HCT116 (cell line): ENCODE measurements around the gene GCSAM. TPM values are rescaled to one million over a fixed set of nuclear protein-coding genes. Genes with fewer than 3 reads are reported as not detected.

Experiments
- ATAC-seq: fragments of 200-7000 bp; cut with Tn5 transposase; 2 replicates; pipeline ENCODE4 v1.9.1; 2020; ENCODE audit warnings: mild to moderate bottlenecking, moderate library complexity
- BruUV-seq: library from RNA; stranded (reverse); fragments of 400-500 nt; replicated peaks from 2 replicates; lab custom pipeline; 2021; lab: Mats Ljungman, UMichigan
- CTCF ChIA-PET: fragments of 300-600 bp; sonication (Branson Sonifier 250); formaldehyde crosslinking; loops from one replicate; lab custom pipeline; 2021; ENCODE audit warnings: antibody characterized with exemption; lab: Charles Lee
- POLR2A ChIA-PET: fragments of 300-600, 350-600 bp; sonication (Branson Sonifier 250); formaldehyde crosslinking; loops from one replicate; lab custom pipeline; 2021; ENCODE audit warnings: antibody characterized with exemption; lab: Charles Lee
- RAD21 ChIA-PET, 2 experiments: fragments of 300-600 bp; sonication (Branson Sonifier 250); formaldehyde crosslinking; loops; one replicate each; lab custom pipeline; 2023; ENCODE audit warnings: low total read pairs in 2 of 2; ENCODE audit not compliant: uncharacterized antibody in 2 of 2, unreplicated experiment in 2 of 2, low non-redundant PET in 1 of 2; lab: Charles Lee
- DNase-seq: peaks from one replicate; pipeline ENCODE4 v3.0.0-alpha.2; 2010; ENCODE audit warnings: low read depth, low spot score
- H2AFZ ChIP-seq: fragments of 200-600 bp; shearing (Covaris generic), sonication (generic); 2 replicates; pipeline ENCODE4 v1.6.1; 2017; ENCODE audit warnings: low read depth, mixed run types, mixed read lengths, antibody characterized with exemption, low read length; ENCODE audit not compliant: poor library complexity, severe bottlenecking
- H3K27ac ChIP-seq: 2 replicates; pipeline ENCODE4 v1.5.1; 2012; ENCODE audit warnings: low read depth, low read length
- H3K27me3 ChIP-seq: fragments of 200-600 bp; sonication (generic); 2 replicates; pipeline ENCODE4 v1.6.1; 2016; ENCODE audit warnings: mixed run types, low read length, mixed read lengths; ENCODE audit not compliant: insufficient read depth
- H3K36me3 ChIP-seq, 2 experiments: fragments of 200-500 bp in 1 of 2; fragments of 200-600 bp in 1 of 2; sonication (Bioruptor generic) in 1 of 2; sonication (generic) in 1 of 2; 2 replicates each; pipeline versions ENCODE4 v1.5.1 to v1.6.1; 2014 to 2016; ENCODE audit warnings: low read length in 2 of 2, inconsistent platforms in 1 of 2, mixed read lengths in 1 of 2, mixed run types in 1 of 2; ENCODE audit not compliant: insufficient read depth in 2 of 2, control insufficient read depth in 1 of 2
- H3K4me1 ChIP-seq, 2 experiments: fragments of 200-600 bp in 1 of 2; sonication (generic) in 1 of 2; 2 replicates each; pipeline versions ENCODE4 v1.5.1 to v1.6.1; 2012 to 2017; ENCODE audit warnings: low read length in 2 of 2, inconsistent platforms in 1 of 2, mild to moderate bottlenecking in 1 of 2, mixed read lengths in 1 of 2, mixed run types in 1 of 2, moderate library complexity in 1 of 2; ENCODE audit not compliant: insufficient read depth in 2 of 2, control insufficient read depth in 1 of 2
- H3K4me2 ChIP-seq: fragments of 200-600 bp; sonication (generic); 2 replicates; pipeline ENCODE4 v1.6.1; 2017; ENCODE audit warnings: mixed run types, low read length, mixed read lengths
- H3K4me3 ChIP-seq, 2 experiments: fragments of 200-600 bp in 1 of 2; sonication (generic) in 1 of 2; replicated peaks in 1 of 2; 2 replicates each; pipeline ENCODE4 v1.5.1; 2011 to 2016; ENCODE audit warnings: low read length in 2 of 2, control low read depth in 1 of 2, low read depth in 1 of 2, mild to moderate bottlenecking in 1 of 2, mixed read lengths in 1 of 2, mixed run types in 1 of 2
- H3K79me2 ChIP-seq: fragments of 200-600 bp; sonication (generic); 2 replicates; pipeline ENCODE4 v1.6.1; 2017; ENCODE audit warnings: mild to moderate bottlenecking, mixed run types, low read length, moderate library complexity, mixed read lengths; ENCODE audit not compliant: insufficient read depth
- H3K9ac ChIP-seq: fragments of 200-600 bp; sonication (generic); 2 replicates; pipeline ENCODE4 v1.6.1; 2016; ENCODE audit warnings: low read length, mixed read lengths
- H3K9me2 ChIP-seq: fragments of 200-600 bp; sonication (generic), shearing (Covaris generic); 2 replicates; pipeline ENCODE4 v1.6.1; 2017; ENCODE audit warnings: mixed run types, mild to moderate bottlenecking, moderate library complexity; ENCODE audit not compliant: insufficient read depth
- H3K9me3 ChIP-seq, 2 experiments: fragments of 200-500 bp in 1 of 2; fragments of 200-600 bp in 1 of 2; sonication (Bioruptor generic) in 1 of 2; sonication (generic) in 1 of 2; 2 replicates each; pipeline ENCODE4 v1.6.1; 2014 to 2017; ENCODE audit warnings: low read length in 2 of 2, mixed read lengths in 2 of 2, inconsistent platforms in 1 of 2, low read depth in 1 of 2, mild to moderate bottlenecking in 1 of 2, mixed run types in 1 of 2, moderate library complexity in 1 of 2; ENCODE audit not compliant: control insufficient read depth in 1 of 2, insufficient read depth in 1 of 2
- H4K20me1 ChIP-seq: fragments of 200-600 bp; sonication (generic), shearing (Covaris generic); 2 replicates; pipeline ENCODE4 v1.6.1; 2017; ENCODE audit warnings: mixed run types, mild to moderate bottlenecking, moderate library complexity; ENCODE audit not compliant: insufficient read depth
- CBX3 ChIP-seq: IDR thresholded peaks from 2 replicates; pipeline ENCODE4 v1.6.1; 2012; ENCODE audit warnings: low read depth
- CEBPB ChIP-seq: IDR thresholded peaks from 2 replicates; pipeline ENCODE4 v1.6.1; 2012; ENCODE audit warnings: low read depth
- EGR1 ChIP-seq: IDR thresholded peaks from 2 replicates; pipeline ENCODE4 v1.6.1; 2012; ENCODE audit warnings: low read depth
- EZH2 ChIP-seq: fragments of 200-600 bp; sonication (generic); IDR thresholded peaks from 2 replicates; pipeline ENCODE4 v1.6.1; 2017; ENCODE audit warnings: antibody characterized with exemption, mixed run types
- EZH2phosphoT487 ChIP-seq: fragments of 200-600 bp; IDR thresholded peaks from 2 replicates; pipeline ENCODE4 v1.6.1; 2018; ENCODE audit warnings: antibody characterized with exemption, borderline replicate concordance
- FOSL1 ChIP-seq: IDR thresholded peaks from 2 replicates; pipeline ENCODE4 v1.6.1; 2012; ENCODE audit warnings: low read depth
- JUND ChIP-seq: IDR thresholded peaks from 2 replicates; pipeline ENCODE4 v1.6.1; 2012
- POLR2AphosphoS5 ChIP-seq: IDR thresholded peaks from 2 replicates; pipeline ENCODE4 v1.6.1; 2011; ENCODE audit warnings: mild to moderate bottlenecking, low read depth, low read length, moderate library complexity
- RAD21 ChIP-seq: IDR thresholded peaks from 2 replicates; pipeline ENCODE4 v1.6.1; 2012; ENCODE audit warnings: low read depth, mild to moderate bottlenecking
- SIN3A ChIP-seq: IDR thresholded peaks from 2 replicates; pipeline ENCODE4 v1.6.1; 2012; ENCODE audit warnings: low read depth
- SRF ChIP-seq: IDR thresholded peaks from 2 replicates; pipeline ENCODE4 v1.6.1; 2012; ENCODE audit warnings: low read depth
- YY1 ChIP-seq: IDR thresholded peaks from 2 replicates; pipeline ENCODE4 v1.6.1; 2011; ENCODE audit warnings: low read length, low read depth, moderate library complexity, mild to moderate bottlenecking; ENCODE audit not compliant: insufficient replicate concordance; ENCODE audit errors: extremely low read depth
- ZFX ChIP-seq: fragments of 450-650 bp; IDR thresholded peaks from 2 replicates; pipeline ENCODE4 v1.6.1; 2017
- intact Hi-C: fragments of 100-400 bp; cut with micrococcal nuclease; formaldehyde crosslinking; loops from 2 replicates; pipeline ENCODE4 v1.10.0; 2022
- total RNA-seq: library from RNA; stranded (reverse); gene quantifications from one replicate; pipeline ENCODE4 v1.2.1, GENCODE V29; 2021; ENCODE audit not compliant: unreplicated experiment
- TF ChIP-seq, protein P1 (sequence below): IDR thresholded peaks from 2 replicates; pipeline ENCODE4 v1.6.1; 2012; ENCODE audit warnings: low read depth

Gene GCSAM
- total RNA-seq, 1 experiment from 2014 or later: not detected

DNA sequence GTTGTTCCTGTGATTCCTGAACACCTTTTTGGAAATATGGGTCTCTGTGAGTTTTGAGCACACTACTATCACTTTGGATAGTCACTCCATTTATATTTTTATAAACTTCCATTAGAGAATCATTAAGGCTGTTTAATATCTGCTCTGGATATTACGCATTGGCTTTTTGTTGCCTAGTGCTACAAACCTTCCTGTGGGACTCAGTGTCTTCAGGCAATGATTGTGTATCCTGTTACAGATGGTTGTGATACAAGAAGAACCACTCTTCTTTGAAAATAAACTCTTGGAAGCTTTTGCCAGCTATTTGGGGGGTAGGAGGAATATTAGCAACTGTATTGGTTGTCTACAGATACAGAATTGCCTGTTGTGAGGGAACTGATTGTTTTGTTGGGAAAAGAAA lies 15.6 kb downstream of the GCSAM start:
- TF ChIP-seq EGR1: no peak
- TF ChIP-seq CBX3: no peak
- no peak for TF ChIP-seq POLR2AphosphoS5
- no peak for TF ChIP-seq EZH2
- no peak for TF ChIP-seq ZFX
- no peak for TF ChIP-seq SIN3A
- no peak for TF ChIP-seq JUND
- no peak for TF ChIP-seq RAD21
- ChIA-PET POLR2A (no interaction called here), RAD21 (no interaction called here), CTCF (no interaction called here)
- Histone ChIP-seq H3K27ac (no peak overlapping the region), H2AFZ (no peak overlapping the region), H3K4me1 (no peaks in the 10 kb centered on the region), H3K9me2 (no peaks in the 10 kb centered on the region), H3K36me3 (peaks cover 23 to 37% of the 10 kb centered on the region in 2 experiments; a peak in 3 of 4 replicates), H3K79me2 (no peaks in the 10 kb centered on the region), H3K4me3 (no peak overlapping the region), H3K27me3 (no peaks in the 10 kb centered on the region), H3K4me2 (no peak overlapping the region), H4K20me1 (no peaks in the 10 kb centered on the region), H3K9ac (no peak overlapping the region), H3K9me3 (no peaks in the 10 kb centered on the region)
- intact Hi-C loops: loop anchor here (10.0 kb wide), 1 partner anchor 857 kb away; the partner anchor contains the start of gene CD200R1
- DNase-seq (no peak), ATAC-seq (no peak)
- BruUV-seq: no TSS peak

DNA sequence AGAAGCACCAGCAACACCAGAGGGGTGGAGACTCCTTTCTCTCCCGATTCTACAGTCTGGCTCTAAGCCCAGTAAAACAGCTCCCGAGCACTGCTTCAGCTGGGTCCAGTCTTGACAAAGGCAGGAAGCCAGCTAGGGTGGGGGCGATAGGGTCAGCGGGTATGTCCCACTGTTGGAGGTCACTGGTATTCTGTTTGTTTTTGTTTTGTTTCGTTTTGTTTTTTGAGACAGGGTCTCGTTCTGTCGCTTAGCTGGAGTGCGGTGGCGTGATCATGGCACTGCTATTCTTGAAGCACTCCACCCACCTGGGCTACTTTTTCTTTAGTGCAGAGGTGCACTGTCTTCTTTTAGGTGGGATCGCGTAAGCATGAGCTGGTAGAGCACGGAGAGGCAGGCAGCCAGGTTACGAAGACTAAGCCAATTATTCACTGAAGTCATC lies 16.3 kb downstream of the GCSAM start:
- ChIA-PET POLR2A (no interaction called here), CTCF (no interaction called here), RAD21 (no interaction called here)
- no peak overlapping the region for H2AFZ ChIP-seq
- H3K79me2 ChIP-seq: no peaks in the 10 kb centered on the region
- no peaks in the 10 kb centered on the region for H4K20me1 ChIP-seq
- BruUV-seq: no TSS peak
- DNase-seq (no peak), ATAC-seq (no peak)
- H3K36me3 ChIP-seq: peaks cover 22 to 42% of the 10 kb centered on the region in 2 experiments; a peak in 3 of 4 replicates
- H3K27ac ChIP-seq: no peak overlapping the region
- TF ChIP-seq ZFX: no peak
- no peak for TF ChIP-seq CBX3
- TF ChIP-seq YY1: no peak
- no peak for TF ChIP-seq POLR2AphosphoS5
- TF ChIP-seq, protein P1, sequence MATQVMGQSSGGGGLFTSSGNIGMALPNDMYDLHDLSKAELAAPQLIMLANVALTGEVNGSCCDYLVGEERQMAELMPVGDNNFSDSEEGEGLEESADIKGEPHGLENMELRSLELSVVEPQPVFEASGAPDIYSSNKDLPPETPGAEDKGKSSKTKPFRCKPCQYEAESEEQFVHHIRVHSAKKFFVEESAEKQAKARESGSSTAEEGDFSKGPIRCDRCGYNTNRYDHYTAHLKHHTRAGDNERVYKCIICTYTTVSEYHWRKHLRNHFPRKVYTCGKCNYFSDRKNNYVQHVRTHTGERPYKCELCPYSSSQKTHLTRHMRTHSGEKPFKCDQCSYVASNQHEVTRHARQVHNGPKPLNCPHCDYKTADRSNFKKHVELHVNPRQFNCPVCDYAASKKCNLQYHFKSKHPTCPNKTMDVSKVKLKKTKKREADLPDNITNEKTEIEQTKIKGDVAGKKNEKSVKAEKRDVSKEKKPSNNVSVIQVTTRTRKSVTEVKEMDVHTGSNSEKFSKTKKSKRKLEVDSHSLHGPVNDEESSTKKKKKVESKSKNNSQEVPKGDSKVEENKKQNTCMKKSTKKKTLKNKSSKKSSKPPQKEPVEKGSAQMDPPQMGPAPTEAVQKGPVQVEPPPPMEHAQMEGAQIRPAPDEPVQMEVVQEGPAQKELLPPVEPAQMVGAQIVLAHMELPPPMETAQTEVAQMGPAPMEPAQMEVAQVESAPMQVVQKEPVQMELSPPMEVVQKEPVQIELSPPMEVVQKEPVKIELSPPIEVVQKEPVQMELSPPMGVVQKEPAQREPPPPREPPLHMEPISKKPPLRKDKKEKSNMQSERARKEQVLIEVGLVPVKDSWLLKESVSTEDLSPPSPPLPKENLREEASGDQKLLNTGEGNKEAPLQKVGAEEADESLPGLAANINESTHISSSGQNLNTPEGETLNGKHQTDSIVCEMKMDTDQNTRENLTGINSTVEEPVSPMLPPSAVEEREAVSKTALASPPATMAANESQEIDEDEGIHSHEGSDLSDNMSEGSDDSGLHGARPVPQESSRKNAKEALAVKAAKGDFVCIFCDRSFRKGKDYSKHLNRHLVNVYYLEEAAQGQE: no peak
- TF ChIP-seq RAD21: no peak
- no peak for TF ChIP-seq CEBPB
- TF ChIP-seq SIN3A: no peak
- no peak for TF ChIP-seq EGR1
- TF ChIP-seq FOSL1: no peak
- TF ChIP-seq SRF: no peak
- TF ChIP-seq EZH2phosphoT487: no peak
- no peaks in the 10 kb centered on the region for H3K9me3 ChIP-seq
- H3K27me3 ChIP-seq: no peaks in the 10 kb centered on the region
- H3K4me2 ChIP-seq: no peak overlapping the region
- H3K9ac ChIP-seq: no peak overlapping the region
- no peaks in the 10 kb centered on the region for H3K4me1 ChIP-seq
- H3K9me2 ChIP-seq: no peaks in the 10 kb centered on the region
- no peak overlapping the region for H3K4me3 ChIP-seq
- intact Hi-C loops: loop anchor here (10.0 kb wide), 1 partner anchor 858 kb away; the partner anchor contains the start of gene CD200R1
